Measurements from ENCODE around the gene DENND4A.

The DENND4A gene

DNA sequence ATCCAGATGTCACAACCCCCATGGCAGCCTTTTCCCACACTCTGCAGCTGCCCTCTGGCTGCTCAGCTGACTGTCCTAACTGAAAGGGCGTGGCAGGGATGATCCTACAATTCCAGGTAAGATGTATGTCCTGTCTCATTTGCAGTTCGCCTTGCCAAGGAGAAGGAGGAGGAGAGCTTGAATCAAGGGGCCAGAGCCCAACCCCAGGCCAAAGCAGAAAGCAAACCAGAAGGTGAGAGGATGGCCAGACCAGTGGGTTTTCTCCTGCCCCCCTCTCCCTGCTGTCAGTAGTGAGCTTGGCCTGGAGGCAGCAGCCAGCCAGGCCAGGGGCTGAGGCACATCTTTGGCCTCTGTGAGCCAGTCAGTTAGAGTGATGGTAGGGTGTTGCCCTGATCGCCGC lies 147.8 kb downstream of the DENND4A start:
- Histone ChIP-seq H3K9me3 (ENCODE audit: severe bottlenecking) (no peaks in the 10 kb centered on the region), H3K27ac (no peak overlapping the region), H3K27me3 (ENCODE audit: insufficient read depth, low read depth, severe bottlenecking) (peaks cover 62% of the 10 kb centered on the region), H3K36me3 (no peaks in the 10 kb centered on the region), H3K4me3 (ENCODE audit: low read depth, low read length) (no peak overlapping the region)
- no peak for DNase-seq
- TF ChIP-seq, protein P1, sequence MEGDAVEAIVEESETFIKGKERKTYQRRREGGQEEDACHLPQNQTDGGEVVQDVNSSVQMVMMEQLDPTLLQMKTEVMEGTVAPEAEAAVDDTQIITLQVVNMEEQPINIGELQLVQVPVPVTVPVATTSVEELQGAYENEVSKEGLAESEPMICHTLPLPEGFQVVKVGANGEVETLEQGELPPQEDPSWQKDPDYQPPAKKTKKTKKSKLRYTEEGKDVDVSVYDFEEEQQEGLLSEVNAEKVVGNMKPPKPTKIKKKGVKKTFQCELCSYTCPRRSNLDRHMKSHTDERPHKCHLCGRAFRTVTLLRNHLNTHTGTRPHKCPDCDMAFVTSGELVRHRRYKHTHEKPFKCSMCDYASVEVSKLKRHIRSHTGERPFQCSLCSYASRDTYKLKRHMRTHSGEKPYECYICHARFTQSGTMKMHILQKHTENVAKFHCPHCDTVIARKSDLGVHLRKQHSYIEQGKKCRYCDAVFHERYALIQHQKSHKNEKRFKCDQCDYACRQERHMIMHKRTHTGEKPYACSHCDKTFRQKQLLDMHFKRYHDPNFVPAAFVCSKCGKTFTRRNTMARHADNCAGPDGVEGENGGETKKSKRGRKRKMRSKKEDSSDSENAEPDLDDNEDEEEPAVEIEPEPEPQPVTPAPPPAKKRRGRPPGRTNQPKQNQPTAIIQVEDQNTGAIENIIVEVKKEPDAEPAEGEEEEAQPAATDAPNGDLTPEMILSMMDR (IDR thresholded peaks at IDR 0.05; ENCODE audit: low read depth, low read length) = no peak

DNA sequence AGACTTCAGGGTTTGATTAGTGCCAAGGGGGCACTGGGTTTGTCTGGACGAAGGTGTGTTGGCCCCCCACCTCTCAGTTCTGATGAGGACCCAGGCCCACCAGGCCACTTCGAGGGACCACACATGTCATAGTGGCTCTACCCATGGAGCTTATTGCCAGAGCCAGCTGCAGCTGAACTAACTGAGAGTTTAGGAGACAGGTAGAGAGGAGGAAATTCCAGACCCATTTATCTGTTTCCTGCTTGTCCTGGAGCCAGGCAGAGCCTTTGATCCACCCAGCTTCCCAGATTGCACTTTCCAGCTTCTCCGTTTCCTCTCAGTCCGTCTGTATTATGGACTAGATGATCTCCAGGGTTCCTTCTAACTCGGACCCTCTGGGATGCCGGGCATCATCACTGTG lies 149.5 kb downstream of the DENND4A start:
- TF ChIP-seq, protein P1 (IDR thresholded peaks at IDR 0.05; ENCODE audit: low read depth, low read length) = no peak
- H3K9me3 ChIP-seq (ENCODE audit: severe bottlenecking) = no peaks in the 10 kb centered on the region
- no peaks in the 10 kb centered on the region for H3K36me3 ChIP-seq
- H3K4me3 ChIP-seq (ENCODE audit: low read depth, low read length) = no peak overlapping the region
- no peak overlapping the region for H3K27ac ChIP-seq
- H3K27me3 ChIP-seq (ENCODE audit: insufficient read depth, low read depth, severe bottlenecking) = peaks cover 70% of the 10 kb centered on the region
- DNase-seq = no peak

DNA sequence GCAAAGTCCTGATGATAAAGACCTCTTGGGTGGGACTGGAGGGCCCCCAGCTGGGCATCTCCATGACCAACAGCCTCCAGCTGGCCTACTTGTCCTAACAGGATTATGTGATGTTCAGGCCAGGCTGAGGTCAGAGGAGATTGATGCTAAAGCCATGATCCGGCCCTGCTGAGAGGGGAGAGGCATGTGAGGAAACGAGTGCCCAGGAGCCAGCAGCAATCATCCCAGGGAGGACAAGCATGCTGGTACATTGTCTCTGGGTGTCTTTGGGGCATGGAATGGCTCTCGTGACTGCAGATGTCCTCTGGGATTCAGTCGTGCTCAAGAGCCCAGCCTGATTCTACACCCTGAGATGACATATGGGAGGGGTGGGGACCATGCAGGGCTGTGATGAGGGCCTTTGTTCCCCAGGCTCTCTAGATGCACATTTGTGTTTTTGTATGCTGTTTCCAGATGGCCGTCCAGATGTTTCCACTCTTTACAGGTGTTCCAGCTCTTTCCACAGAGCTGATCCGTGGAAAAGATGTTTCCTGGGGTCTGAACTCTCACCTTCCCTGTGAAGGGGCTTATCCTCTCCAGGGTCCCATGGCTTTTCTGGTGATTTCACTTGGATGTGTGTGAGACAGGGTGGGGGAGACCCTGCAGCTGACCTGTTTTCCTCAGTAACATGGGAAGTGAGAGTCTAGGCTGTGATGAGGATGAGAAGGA lies 150.2 kb downstream of the DENND4A start:
- H3K36me3 ChIP-seq = no peaks in the 10 kb centered on the region
- H3K27me3 ChIP-seq (ENCODE audit: insufficient read depth, low read depth, severe bottlenecking) = peaks cover 70% of the 10 kb centered on the region
- no peak overlapping the region for H3K4me3 ChIP-seq (ENCODE audit: low read depth, low read length)
- peak; percentile 90 for DNase-seq
- no peak overlapping the region for H3K27ac ChIP-seq
- no peaks in the 10 kb centered on the region for H3K9me3 ChIP-seq (ENCODE audit: severe bottlenecking)
- TF ChIP-seq, protein P1 (IDR thresholded peaks at IDR 0.05; ENCODE audit: low read depth, low read length) = peak; percentile 54

DNA sequence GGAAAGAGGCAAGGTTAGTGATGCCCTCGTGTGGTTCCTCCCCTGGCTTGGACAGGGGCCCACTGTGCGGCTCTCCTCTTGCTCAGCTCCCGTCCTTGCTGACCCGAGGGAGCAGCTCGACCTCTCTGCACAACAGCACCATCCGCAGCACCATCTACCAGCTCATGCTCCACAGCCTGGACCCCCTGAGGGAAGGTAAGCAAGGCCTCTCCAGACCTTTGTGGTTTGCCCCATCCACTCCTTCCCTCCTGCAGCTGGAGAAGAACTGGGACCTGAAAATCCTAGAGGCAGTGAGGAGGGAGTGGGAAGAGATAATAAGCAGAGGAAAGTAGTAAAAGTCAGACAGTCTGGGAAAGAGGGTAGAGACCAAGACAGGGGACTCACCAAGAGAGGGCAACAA lies 152.6 kb downstream of the DENND4A start:
- Histone ChIP-seq H3K27me3 (ENCODE audit: insufficient read depth, low read depth, severe bottlenecking) (peaks cover 64% of the 10 kb centered on the region), H3K9me3 (ENCODE audit: severe bottlenecking) (no peaks in the 10 kb centered on the region), H3K36me3 (no peaks in the 10 kb centered on the region), H3K27ac (no peak overlapping the region), H3K4me3 (ENCODE audit: low read depth, low read length) (no peak overlapping the region)
- no peak for DNase-seq
- TF ChIP-seq, protein P1 (IDR thresholded peaks at IDR 0.05; ENCODE audit: low read depth, low read length) = no peak

DNA sequence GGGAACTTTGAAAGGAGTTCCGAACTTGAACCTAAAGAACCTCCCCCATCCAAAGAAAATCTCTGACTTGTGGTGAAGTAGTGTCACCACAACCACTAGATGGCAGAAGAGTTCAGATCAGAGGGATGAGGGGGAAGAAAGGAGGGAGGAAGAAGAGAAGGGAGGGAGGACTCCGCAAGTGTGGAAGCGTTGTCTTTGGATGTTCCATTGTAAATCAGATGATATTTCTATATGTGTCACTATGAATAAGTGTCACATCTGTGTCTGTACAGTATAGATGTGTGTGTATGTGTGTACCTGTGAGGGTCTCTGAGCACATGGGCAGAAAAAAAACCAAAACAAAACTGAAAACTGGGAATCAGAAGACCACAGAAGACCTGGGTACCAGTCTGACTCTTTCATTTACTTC lies 153.4 kb downstream of the DENND4A start:
- H3K27me3 ChIP-seq (ENCODE audit: insufficient read depth, low read depth, severe bottlenecking) = peaks cover 56% of the 10 kb centered on the region
- no peak overlapping the region for H3K27ac ChIP-seq
- H3K36me3 ChIP-seq = no peaks in the 10 kb centered on the region
- no peaks in the 10 kb centered on the region for H3K9me3 ChIP-seq (ENCODE audit: severe bottlenecking)
- no peak overlapping the region for H3K4me3 ChIP-seq (ENCODE audit: low read depth, low read length)
- peak; percentile 39 for DNase-seq
- TF ChIP-seq, protein P1 (IDR thresholded peaks at IDR 0.05; ENCODE audit: low read depth, low read length) = peak; percentile 65

DNA sequence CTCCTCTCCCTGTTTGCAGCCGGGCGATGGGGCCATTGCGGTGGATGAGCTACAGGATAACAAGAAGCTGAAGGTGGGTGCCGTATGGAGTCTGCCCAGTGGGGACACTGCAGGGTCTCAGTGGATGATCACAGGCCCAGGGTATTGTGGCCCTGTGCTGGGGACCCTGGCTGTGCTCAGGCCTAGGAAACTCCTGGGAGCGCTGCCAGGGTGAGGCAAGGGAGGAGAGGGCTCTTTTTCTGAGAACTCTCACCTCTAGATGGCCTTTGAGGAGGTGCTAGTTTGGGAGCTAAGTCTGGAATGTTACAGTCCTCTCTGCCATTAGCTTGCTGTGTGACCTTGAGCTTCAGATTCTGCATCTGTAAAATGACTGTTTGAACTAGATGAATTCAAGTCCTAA lies 154.0 kb downstream of the DENND4A start:
- Histone ChIP-seq H3K27ac (no peak overlapping the region), H3K9me3 (ENCODE audit: severe bottlenecking) (no peaks in the 10 kb centered on the region), H3K4me3 (ENCODE audit: low read depth, low read length) (no peak overlapping the region), H3K36me3 (no peaks in the 10 kb centered on the region), H3K27me3 (ENCODE audit: insufficient read depth, low read depth, severe bottlenecking) (peaks cover 50% of the 10 kb centered on the region)
- TF ChIP-seq, protein P1 (IDR thresholded peaks at IDR 0.05; ENCODE audit: low read depth, low read length) = no peak
- DNase-seq = no peak

Measured in WERI-Rb-1 (cell line).